H9 (cell line): ENCODE measurements around the gene FPR2. TPM values are rescaled to one million over a fixed set of nuclear protein-coding genes. Genes with fewer than 3 reads are reported as not detected.

ENCODE experiments used
- DNase-seq: peaks from one replicate; pipeline ENCODE4 v3.0.0-alpha.2; 2017
- H2AFZ ChIP-seq: one replicate; pipeline ENCODE4 v1.6.1; 2013; ENCODE audit warnings: mild to moderate bottlenecking, low read length, control low read depth, moderate library complexity
- H2AK5ac ChIP-seq: 2 replicates; pipeline ENCODE4 v1.6.1; 2013; ENCODE audit warnings: low read length, control low read depth, mixed read lengths; ENCODE audit not compliant: insufficient read length
- H2BK120ac ChIP-seq: one replicate; pipeline ENCODE4 v1.6.1; 2013; ENCODE audit warnings: low read depth, mild to moderate bottlenecking, low read length, control low read depth, inconsistent platforms; ENCODE audit not compliant: poor library complexity, severe bottlenecking
- H2BK12ac ChIP-seq: 2 replicates; pipeline ENCODE4 v1.6.1; 2013; ENCODE audit warnings: low read length, control low read depth, mixed read lengths, low read depth; ENCODE audit not compliant: insufficient read length
- H2BK15ac ChIP-seq: 2 replicates; pipeline ENCODE4 v1.6.1; 2013; ENCODE audit warnings: low read depth, low read length, control low read depth
- H2BK20ac ChIP-seq: one replicate; pipeline ENCODE4 v1.6.1; 2013; ENCODE audit warnings: low read depth, mild to moderate bottlenecking, low read length, control low read depth, inconsistent platforms; ENCODE audit not compliant: poor library complexity, severe bottlenecking
- H2BK5ac ChIP-seq: 2 replicates; pipeline ENCODE4 v1.6.1; 2013; ENCODE audit warnings: low read length, control low read depth, mixed read lengths; ENCODE audit not compliant: insufficient read length
- H3K14ac ChIP-seq: 2 replicates; pipeline ENCODE4 v1.6.1; 2013; ENCODE audit warnings: low read length, control low read depth; ENCODE audit not compliant: insufficient read depth
- H3K18ac ChIP-seq: 2 replicates; pipeline ENCODE4 v1.6.1; 2013; ENCODE audit warnings: low read depth, mild to moderate bottlenecking, mixed read lengths, low read length, control low read depth; ENCODE audit not compliant: insufficient read length
- H3K23ac ChIP-seq: 2 replicates; pipeline ENCODE4 v1.6.1; 2013; ENCODE audit warnings: low read length, control low read depth, mixed read lengths, low read depth; ENCODE audit not compliant: insufficient read length
- H3K23me2 ChIP-seq: 2 replicates; pipeline ENCODE4 v1.6.1; 2013; ENCODE audit warnings: low read depth, mild to moderate bottlenecking, mixed read lengths, low read length, control low read depth; ENCODE audit not compliant: insufficient read length, poor library complexity, severe bottlenecking
- H3K27ac ChIP-seq: 2 replicates; pipeline ENCODE4 v1.5.1; 2013; ENCODE audit warnings: low read length, control low read depth, mixed read lengths, low read depth; ENCODE audit not compliant: insufficient read length
- H3K27me3 ChIP-seq: 2 replicates; pipeline ENCODE4 v1.6.1; 2013; ENCODE audit warnings: low read length, control low read depth, inconsistent platforms; ENCODE audit not compliant: insufficient read depth
- H3K4ac ChIP-seq: 2 replicates; pipeline ENCODE4 v1.6.1; 2013; ENCODE audit warnings: low read depth, mild to moderate bottlenecking, control low read depth, inconsistent platforms, low read length, moderate library complexity
- H3K4me1 ChIP-seq: 2 replicates; pipeline ENCODE4 v1.6.1; 2013; ENCODE audit warnings: low read length, control low read depth, inconsistent platforms; ENCODE audit not compliant: insufficient read depth
- H3K4me2 ChIP-seq: 2 replicates; pipeline ENCODE4 v1.6.1; 2013; ENCODE audit warnings: low read length, control low read depth, mixed read lengths; ENCODE audit not compliant: insufficient read length, insufficient read depth
- H3K56ac ChIP-seq: 2 replicates; pipeline ENCODE4 v1.6.1; 2013; ENCODE audit warnings: low read depth, mild to moderate bottlenecking, mixed read lengths, low read length, control low read depth; ENCODE audit not compliant: insufficient read length
- H3K79me1 ChIP-seq: 2 replicates; pipeline ENCODE4 v1.6.1; 2013; ENCODE audit warnings: low read depth, mild to moderate bottlenecking, moderate library complexity, low read length, control low read depth, inconsistent platforms; ENCODE audit not compliant: insufficient read depth, poor library complexity, severe bottlenecking
- H3K79me2 ChIP-seq: 2 replicates; pipeline ENCODE4 v1.6.1; 2013; ENCODE audit warnings: low read length, control low read depth, inconsistent platforms; ENCODE audit not compliant: insufficient read depth
- H3K9ac ChIP-seq: 2 replicates; pipeline ENCODE4 v1.6.1; 2013; ENCODE audit warnings: low read length, control low read depth, mixed read lengths; ENCODE audit not compliant: insufficient read length; ENCODE audit errors: extremely low read depth
- H3K9me3 ChIP-seq: one replicate; pipeline ENCODE4 v1.6.1; 2013; ENCODE audit warnings: low read depth, low read length, inconsistent platforms; ENCODE audit not compliant: control insufficient read depth
- H3T11ph ChIP-seq: one replicate; pipeline ENCODE4 v1.6.1; 2013; ENCODE audit warnings: mild to moderate bottlenecking, low read length, control low read depth, inconsistent platforms
- H4K20me1 ChIP-seq: one replicate; pipeline ENCODE4 v1.6.1; 2013; ENCODE audit not compliant: control insufficient read depth, insufficient read length, insufficient read depth
- H4K5ac ChIP-seq: 2 replicates; pipeline ENCODE4 v1.6.1; 2013; ENCODE audit warnings: low read depth, mild to moderate bottlenecking, mixed read lengths, low read length, control low read depth; ENCODE audit not compliant: insufficient read length
- H4K8ac ChIP-seq: replicated peaks from 2 replicates; pipeline ENCODE4 v1.6.1; 2013; ENCODE audit warnings: low read length, control low read depth, mixed read lengths, low read depth; ENCODE audit not compliant: insufficient read length
- H4K91ac ChIP-seq: 2 replicates; pipeline ENCODE4 v1.6.1; 2013; ENCODE audit warnings: low read depth, mild to moderate bottlenecking, moderate library complexity, mixed read lengths, low read length, control low read depth; ENCODE audit not compliant: insufficient read length
- H3K27ac Mint-ChIP-seq, 3 experiments: 2 replicates in 2 of 3; 3 replicates in 1 of 3; pipeline ENCODE4 v1.8.0; 2020 to 2021; ENCODE audit warnings: mixed read lengths in 3 of 3, mild to moderate bottlenecking in 1 of 3, moderate library complexity in 1 of 3
- H3K27me3 Mint-ChIP-seq: 2 replicates; pipeline ENCODE4 v1.8.0; 2021; ENCODE audit warnings: low read depth, mild to moderate bottlenecking, moderate library complexity, mixed read lengths
- H3K36me3 Mint-ChIP-seq, 3 experiments: 2 replicates in 2 of 3; 3 replicates in 1 of 3; pipeline ENCODE4 v1.8.0; 2020 to 2021; ENCODE audit warnings: low read depth in 3 of 3, mixed read lengths in 3 of 3; ENCODE audit not compliant: insufficient read depth in 1 of 3
- H3K4me1 Mint-ChIP-seq, 2 experiments: 2 replicates each; pipeline ENCODE4 v1.8.0; 2020; ENCODE audit warnings: mixed read lengths in 2 of 2
- H3K4me3 Mint-ChIP-seq, 2 experiments: 2 replicates in 1 of 2; 3 replicates in 1 of 2; pipeline ENCODE4 v1.8.0; 2020 to 2021; ENCODE audit warnings: mild to moderate bottlenecking in 2 of 2, mixed read lengths in 2 of 2, moderate library complexity in 1 of 2
- H3K9me3 Mint-ChIP-seq, 2 experiments: 2 replicates in 1 of 2; 3 replicates in 1 of 2; pipeline ENCODE4 v1.8.0; 2020; ENCODE audit warnings: mild to moderate bottlenecking in 2 of 2, mixed read lengths in 2 of 2, moderate library complexity in 1 of 2
- WGBS: extraction: QIAGEN DNeasy Blood & Tissue Kit; methylation state at CpG from one replicate; pipeline ENCODE4 v1.1.7; 2013; ENCODE audit warnings: missing lambda C conversion rate, low lambda C conversion rate, mixed read lengths; ENCODE audit not compliant: insufficient read length; ENCODE audit errors: extremely low coverage; 5-methylcytosine and 5-hydroxymethylcytosine counted together
- total RNA-seq: library from RNA; stranded (reverse); gene quantifications from 2 replicates; pipeline ENCODE4 v1.2.1, GENCODE V29; 2021
- TF ChIP-seq, protein P1 (sequence below): fragments of 200-600 bp; sonication (generic); conservative IDR thresholded peaks from 3 replicates; pipeline ENCODE4 v1.8.0; 2021; ENCODE audit warnings: antibody characterized with exemption, mild to moderate bottlenecking

Gene FPR2
- total RNA-seq, 1 experiment from 2014 or later: not detected

DNA sequence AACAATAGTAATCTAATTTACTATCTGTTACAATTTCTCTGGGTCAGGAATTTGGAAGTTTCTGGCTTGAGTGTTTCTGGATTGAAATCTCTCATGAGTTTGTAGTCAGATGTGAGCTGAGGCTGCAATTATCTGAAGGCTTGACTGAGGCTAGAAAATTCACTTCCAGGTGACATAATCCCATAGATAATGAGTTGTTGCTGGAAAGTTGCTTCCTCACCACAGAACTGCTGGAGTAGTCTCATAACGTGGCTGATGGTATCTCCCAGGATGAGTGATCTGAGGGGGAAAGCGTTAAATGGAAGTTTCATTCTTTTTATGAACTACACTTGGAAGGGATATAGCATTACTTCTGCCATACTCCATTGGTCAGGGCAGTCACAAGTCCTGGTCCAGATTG lies 18.7 kb downstream of the FPR2 start:
- Histone ChIP-seq H2AK5ac (no peak overlapping the region), H2BK15ac (no peak overlapping the region), H3T11ph (no peak overlapping the region), H3K56ac (no peak overlapping the region), H4K8ac (no peak overlapping the region), H2AFZ (no peak overlapping the region), H3K4me1 (no peaks in the 10 kb centered on the region), H3K23ac (no peak overlapping the region), H3K9ac (no peak overlapping the region), H3K79me2 (no peaks in the 10 kb centered on the region), H2BK5ac (no peak overlapping the region), H3K4me2 (no peak overlapping the region), H3K14ac (no peak overlapping the region), H2BK12ac (no peak overlapping the region), H3K9me3 (no peaks in the 10 kb centered on the region), H4K5ac (no peak overlapping the region), H3K23me2 (no peaks in the 10 kb centered on the region), H3K27ac (no peak overlapping the region), H4K20me1 (no peaks in the 10 kb centered on the region), H3K27me3 (no peaks in the 10 kb centered on the region), H2BK20ac (no peak overlapping the region), H2BK120ac (no peak overlapping the region), H3K18ac (no peak overlapping the region), H4K91ac (no peak overlapping the region), H3K79me1 (no peaks in the 10 kb centered on the region), H3K4ac (no peak overlapping the region)
- Mint-ChIP-seq H3K27ac (no peak overlapping the region), H3K36me3 (no peaks in the 10 kb centered on the region), H3K9me3 (peaks cover 0 to 49% of the 10 kb centered on the region in 2 experiments; a peak in 2 of 5 replicates), H3K4me1 (peaks cover 0 to 6% of the 10 kb centered on the region in 2 experiments; a peak in 2 of 4 replicates), H3K27me3 (peaks cover 45% of the 10 kb centered on the region), H3K4me3 (no peak overlapping the region)
- DNase-seq: no peak
- TF ChIP-seq, protein P1, sequence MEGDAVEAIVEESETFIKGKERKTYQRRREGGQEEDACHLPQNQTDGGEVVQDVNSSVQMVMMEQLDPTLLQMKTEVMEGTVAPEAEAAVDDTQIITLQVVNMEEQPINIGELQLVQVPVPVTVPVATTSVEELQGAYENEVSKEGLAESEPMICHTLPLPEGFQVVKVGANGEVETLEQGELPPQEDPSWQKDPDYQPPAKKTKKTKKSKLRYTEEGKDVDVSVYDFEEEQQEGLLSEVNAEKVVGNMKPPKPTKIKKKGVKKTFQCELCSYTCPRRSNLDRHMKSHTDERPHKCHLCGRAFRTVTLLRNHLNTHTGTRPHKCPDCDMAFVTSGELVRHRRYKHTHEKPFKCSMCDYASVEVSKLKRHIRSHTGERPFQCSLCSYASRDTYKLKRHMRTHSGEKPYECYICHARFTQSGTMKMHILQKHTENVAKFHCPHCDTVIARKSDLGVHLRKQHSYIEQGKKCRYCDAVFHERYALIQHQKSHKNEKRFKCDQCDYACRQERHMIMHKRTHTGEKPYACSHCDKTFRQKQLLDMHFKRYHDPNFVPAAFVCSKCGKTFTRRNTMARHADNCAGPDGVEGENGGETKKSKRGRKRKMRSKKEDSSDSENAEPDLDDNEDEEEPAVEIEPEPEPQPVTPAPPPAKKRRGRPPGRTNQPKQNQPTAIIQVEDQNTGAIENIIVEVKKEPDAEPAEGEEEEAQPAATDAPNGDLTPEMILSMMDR: no peak
- WGBS: no CpG with 5 or more reads among the region's 2 CpGs
